AG04450 (cell line): Measurements from ENCODE around the gene FXYD1. TPM values are rescaled to one million over a fixed set of nuclear protein-coding genes. Genes with fewer than 3 reads are reported as not detected.

Source experiments
- CTCF ChIA-PET: fragments of 300-600, 350-600 bp; formaldehyde crosslinking; extraction: SDS; loops from one replicate; lab custom pipeline; 2022; ENCODE audit warnings: antibody characterized with exemption, inconsistent platforms; lab: Charles Lee
- POLR2A ChIA-PET: fragments of 350-600 bp; formaldehyde crosslinking; extraction: SDS; loops from one replicate; lab custom pipeline; 2021; ENCODE audit warnings: antibody characterized with exemption, inconsistent platforms; lab: Yijun Ruan, JAX
- DNase-seq: peaks from one replicate; pipeline ENCODE4 v3.0.0-alpha.2; 2011; ENCODE audit warnings: low read depth, low spot score
- H3K27ac ChIP-seq: one replicate; pipeline ENCODE4 v1.5.1; 2012; ENCODE audit warnings: low read depth, low read length, control low read depth
- H3K27me3 ChIP-seq: one replicate; pipeline ENCODE4 v1.6.0; 2012; ENCODE audit warnings: low read length; ENCODE audit not compliant: control insufficient read depth, insufficient read depth
- H3K4me3 ChIP-seq: 2 replicates; pipeline ENCODE4 v1.5.1; 2011; ENCODE audit warnings: mild to moderate bottlenecking, low read depth, low read length, control low read depth
- H3K9me3 ChIP-seq: 2 replicates; pipeline ENCODE4 v1.5.1; 2012; ENCODE audit warnings: low read length; ENCODE audit not compliant: control insufficient read depth, insufficient read depth
- polyA plus RNA-seq: library from polyadenylated mRNA; depleted of rRNA; stranded (reverse); fragments of >200 nt; gene quantifications from 2 replicates; pipeline ENCODE4 v1.2.3, GENCODE V29; 2011; rRNA removed
- small RNA-seq: library from RNA; depleted of rRNA; stranded (forward); fragments of <200 nt; gene quantifications from one replicate; pipeline ENCODE3, GENCODE V24; 2012; ENCODE audit warnings: low read depth; ENCODE audit not compliant: insufficient read length
- TF ChIP-seq, protein P1 (sequence below): IDR thresholded peaks from 2 replicates; pipeline ENCODE4 v1.5.1; 2011; ENCODE audit warnings: low read depth, low read length, control low read depth, inconsistent platforms

FXYD1 gene
- polyA plus RNA-seq, 1 experiment, result 1.3 TPM

- no peaks in the 10 kb centered on the region for H3K9me3 ChIP-seq
- TF ChIP-seq, protein P1, sequence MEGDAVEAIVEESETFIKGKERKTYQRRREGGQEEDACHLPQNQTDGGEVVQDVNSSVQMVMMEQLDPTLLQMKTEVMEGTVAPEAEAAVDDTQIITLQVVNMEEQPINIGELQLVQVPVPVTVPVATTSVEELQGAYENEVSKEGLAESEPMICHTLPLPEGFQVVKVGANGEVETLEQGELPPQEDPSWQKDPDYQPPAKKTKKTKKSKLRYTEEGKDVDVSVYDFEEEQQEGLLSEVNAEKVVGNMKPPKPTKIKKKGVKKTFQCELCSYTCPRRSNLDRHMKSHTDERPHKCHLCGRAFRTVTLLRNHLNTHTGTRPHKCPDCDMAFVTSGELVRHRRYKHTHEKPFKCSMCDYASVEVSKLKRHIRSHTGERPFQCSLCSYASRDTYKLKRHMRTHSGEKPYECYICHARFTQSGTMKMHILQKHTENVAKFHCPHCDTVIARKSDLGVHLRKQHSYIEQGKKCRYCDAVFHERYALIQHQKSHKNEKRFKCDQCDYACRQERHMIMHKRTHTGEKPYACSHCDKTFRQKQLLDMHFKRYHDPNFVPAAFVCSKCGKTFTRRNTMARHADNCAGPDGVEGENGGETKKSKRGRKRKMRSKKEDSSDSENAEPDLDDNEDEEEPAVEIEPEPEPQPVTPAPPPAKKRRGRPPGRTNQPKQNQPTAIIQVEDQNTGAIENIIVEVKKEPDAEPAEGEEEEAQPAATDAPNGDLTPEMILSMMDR, result no peak
- no peak overlapping the region for H3K27ac ChIP-seq
- ChIA-PET CTCF (no interaction called here), POLR2A (no interaction called here)
- peaks cover 1% of the 10 kb centered on the region for H3K27me3 ChIP-seq
- no peak overlapping the region for H3K4me3 ChIP-seq
- no peak for DNase-seq
These were observed 46.3 kb downstream of the FXYD1 start for GRCh38 chr19:35184884-35185283.

Small RNAs within 50 kb of the gene (small RNA-seq; reads per million reads assigned to genes)
- gene AC020907.2, result not detected

Other genes starting within 250 kb of the FXYD1 start
- gene ZNF30, start 211.9 kb upstream of the FXYD1 start, polyA plus RNA-seq, result 2.1 and 3.1 TPM in 2 replicates
- 3.9 and 4.0 TPM in 2 replicates for gene ZNF792, start 174.6 kb upstream of the FXYD1 start, polyA plus RNA-seq
- gene GRAMD1A, start 138.5 kb upstream of the FXYD1 start, polyA plus RNA-seq, result 53.2 and 57.7 TPM in 2 replicates
- gene SCN1B, start 108.4 kb upstream of the FXYD1 start, polyA plus RNA-seq, result 5.7 and 5.8 TPM in 2 replicates
- not detected in 2 replicates for gene HPN, start 97.1 kb upstream of the FXYD1 start, polyA plus RNA-seq
- gene FXYD3, start 23.0 kb upstream of the FXYD1 start, polyA plus RNA-seq, result not detected in 2 replicates
- gene LGI4, start 3.8 kb upstream of the FXYD1 start, polyA plus RNA-seq, result 0.07 TPM in 1 of 2 replicates, not detected in the other
- gene FXYD7, start 4.4 kb downstream of the FXYD1 start, polyA plus RNA-seq, result not detected in 2 replicates
- 80.3 and 100 TPM in 2 replicates for gene FXYD5, start 15.9 kb downstream of the FXYD1 start, polyA plus RNA-seq
- not detected in 2 replicates for gene FAM187B, start 89.9 kb downstream of the FXYD1 start, polyA plus RNA-seq
- 0.32 and 0.33 TPM in 2 replicates for gene LSR, start 110.2 kb downstream of the FXYD1 start, polyA plus RNA-seq
- 55.6 and 58.6 TPM in 2 replicates for gene USF2, start 130.1 kb downstream of the FXYD1 start, polyA plus RNA-seq
- not detected in 2 replicates for gene HAMP, start 143.7 kb downstream of the FXYD1 start, polyA plus RNA-seq
- not detected in 2 replicates for gene MAG, start 153.3 kb downstream of the FXYD1 start, polyA plus RNA-seq
- not detected in 2 replicates for gene CD22, start 190.4 kb downstream of the FXYD1 start, polyA plus RNA-seq
- gene FFAR1, start 209.1 kb downstream of the FXYD1 start, polyA plus RNA-seq, result not detected in 2 replicates
- gene FFAR3, start 219.6 kb downstream of the FXYD1 start, polyA plus RNA-seq, result not detected in 2 replicates
- gene GPR42, start 232.2 kb downstream of the FXYD1 start, polyA plus RNA-seq, result not detected in 2 replicates